Activated T-helper 2 cell treated with anti-CD3 and anti-CD28 coated beads, Interferon-gamma antibody, Interleukin-2, Interleukin-4, amounts not matched to agents 10 μg/mL and 5 μg/mL and 100 μg/mL, durations not matched to agents 14 hours and 24 hours and 36 hours (primary cell): ENCODE data around the gene ZBTB7C. TPM values are rescaled to one million over a fixed set of nuclear protein-coding genes. Genes with fewer than 3 reads are reported as not detected.

Source experiments
- DNase-seq: peaks from one replicate; pipeline ENCODE4 v3.0.0; 2021; ENCODE audit warnings: low spot score
- H3K27ac Mint-ChIP-seq: one replicate; pipeline ENCODE4 v1.8.0; 2021; ENCODE audit warnings: mixed read lengths
- H3K27me3 Mint-ChIP-seq: one replicate; pipeline ENCODE4 v1.8.0; 2021; ENCODE audit warnings: low read depth, mixed read lengths
- H3K36me3 Mint-ChIP-seq: one replicate; pipeline ENCODE4 v1.8.0; 2021; ENCODE audit warnings: low read depth, mixed read lengths
- H3K4me1 Mint-ChIP-seq: one replicate; pipeline ENCODE4 v1.8.0; 2021; ENCODE audit warnings: low read depth, mixed read lengths
- H3K4me3 Mint-ChIP-seq: one replicate; pipeline ENCODE4 v1.8.0; 2021; ENCODE audit warnings: low read depth, mild to moderate bottlenecking, moderate library complexity, mixed read lengths
- H3K9me3 Mint-ChIP-seq: one replicate; pipeline ENCODE4 v1.8.0; 2021; ENCODE audit warnings: mixed read lengths
- intact Hi-C: fragments of 100-400 bp; cut with micrococcal nuclease; formaldehyde crosslinking; loops from one replicate; pipeline ENCODE4 v1.15.1; 2023
- total RNA-seq: library from RNA; stranded (reverse); gene quantifications from 2 replicates; pipeline ENCODE4 v1.2.3, GENCODE V29; 2022

ZBTB7C gene
- total RNA-seq, 1 donor from 2014 or later, result 0.21 TPM

GRCh38 chr18:48057018-48057417 lies 352.2 kb downstream of the ZBTB7C start:
- H3K4me3 Mint-ChIP-seq, result no peak overlapping the region
- H3K4me1 Mint-ChIP-seq, result no peaks in the 10 kb centered on the region
- H3K36me3 Mint-ChIP-seq, result no peaks in the 10 kb centered on the region
- peaks cover 47% of the 10 kb centered on the region for H3K27me3 Mint-ChIP-seq
- DNase-seq, result no peak
- no peak overlapping the region for H3K27ac Mint-ChIP-seq
- no peaks in the 10 kb centered on the region for H3K9me3 Mint-ChIP-seq
- intact Hi-C loops, result no loop called here

GRCh38 chr18:48055351-48055750 lies 353.8 kb downstream of the ZBTB7C start:
- peaks cover 47% of the 10 kb centered on the region for H3K27me3 Mint-ChIP-seq
- no peaks in the 10 kb centered on the region for H3K9me3 Mint-ChIP-seq
- no peak for DNase-seq
- intact Hi-C loops, result no loop called here
- H3K4me3 Mint-ChIP-seq, result no peak overlapping the region
- H3K27ac Mint-ChIP-seq, result no peak overlapping the region
- H3K36me3 Mint-ChIP-seq, result no peaks in the 10 kb centered on the region
- no peaks in the 10 kb centered on the region for H3K4me1 Mint-ChIP-seq

- H3K27me3 Mint-ChIP-seq, result peaks cover 41% of the 10 kb centered on the region
- no peak for DNase-seq
- no peaks in the 10 kb centered on the region for H3K4me1 Mint-ChIP-seq
- no peak overlapping the region for H3K27ac Mint-ChIP-seq
- no peaks in the 10 kb centered on the region for H3K36me3 Mint-ChIP-seq
- intact Hi-C loops, result no loop called here
- no peaks in the 10 kb centered on the region for H3K9me3 Mint-ChIP-seq
- H3K4me3 Mint-ChIP-seq, result no peak overlapping the region
Measured at GRCh38 chr18:48053881-48054816, 355.0 kb downstream of the ZBTB7C start.

GRCh38 chr18:48052842-48053241 lies 356.3 kb downstream of the ZBTB7C start:
- Mint-ChIP-seq H3K27me3 (peaks cover 36% of the 10 kb centered on the region), H3K4me3 (no peak overlapping the region), H3K36me3 (no peaks in the 10 kb centered on the region), H3K9me3 (no peaks in the 10 kb centered on the region), H3K4me1 (no peaks in the 10 kb centered on the region), H3K27ac (no peak overlapping the region)
- DNase-seq, result no peak
- intact Hi-C loops, result no loop called here

- H3K9me3 Mint-ChIP-seq, result no peaks in the 10 kb centered on the region
- no peak overlapping the region for H3K27ac Mint-ChIP-seq
- no peak for DNase-seq
- no peaks in the 10 kb centered on the region for H3K4me1 Mint-ChIP-seq
- H3K27me3 Mint-ChIP-seq, result peaks cover 36% of the 10 kb centered on the region
- no peak overlapping the region for H3K4me3 Mint-ChIP-seq
- intact Hi-C loops, result no loop called here
- no peaks in the 10 kb centered on the region for H3K36me3 Mint-ChIP-seq
Measured at GRCh38 chr18:48051945-48052840, 357.0 kb downstream of the ZBTB7C start.

GRCh38 chr18:48050176-48050575 lies 359.0 kb downstream of the ZBTB7C start:
- H3K27ac Mint-ChIP-seq, result no peak overlapping the region
- DNase-seq, result no peak
- H3K27me3 Mint-ChIP-seq, result peaks cover 29% of the 10 kb centered on the region
- no peaks in the 10 kb centered on the region for H3K36me3 Mint-ChIP-seq
- H3K9me3 Mint-ChIP-seq, result no peaks in the 10 kb centered on the region
- no peak overlapping the region for H3K4me3 Mint-ChIP-seq
- intact Hi-C loops, result no loop called here
- no peaks in the 10 kb centered on the region for H3K4me1 Mint-ChIP-seq

- H3K9me3 Mint-ChIP-seq, result no peaks in the 10 kb centered on the region
- no peak overlapping the region for H3K4me3 Mint-ChIP-seq
- no peaks in the 10 kb centered on the region for H3K36me3 Mint-ChIP-seq
- DNase-seq, result no peak
- H3K27me3 Mint-ChIP-seq, result peaks cover 27% of the 10 kb centered on the region
- H3K27ac Mint-ChIP-seq, result no peak overlapping the region
- H3K4me1 Mint-ChIP-seq, result no peaks in the 10 kb centered on the region
- intact Hi-C loops, result no loop called here
Measured at GRCh38 chr18:48049757-48050156, 359.4 kb downstream of the ZBTB7C start.

GRCh38 chr18:48048251-48048650 lies 360.9 kb downstream of the ZBTB7C start:
- H3K4me3 Mint-ChIP-seq, result no peak overlapping the region
- H3K27me3 Mint-ChIP-seq, result peaks cover 16% of the 10 kb centered on the region
- H3K36me3 Mint-ChIP-seq, result no peaks in the 10 kb centered on the region
- H3K4me1 Mint-ChIP-seq, result no peaks in the 10 kb centered on the region
- intact Hi-C loops, result no loop called here
- no peak for DNase-seq
- H3K9me3 Mint-ChIP-seq, result no peaks in the 10 kb centered on the region
- no peak overlapping the region for H3K27ac Mint-ChIP-seq

- Mint-ChIP-seq H3K27ac (no peak overlapping the region), H3K4me1 (no peaks in the 10 kb centered on the region), H3K36me3 (no peaks in the 10 kb centered on the region), H3K9me3 (no peaks in the 10 kb centered on the region), H3K27me3 (peaks cover 12% of the 10 kb centered on the region), H3K4me3 (no peak overlapping the region)
- intact Hi-C loops, result no loop called here
- no peak for DNase-seq
Measured at GRCh38 chr18:48046843-48047242, 362.3 kb downstream of the ZBTB7C start.

- intact Hi-C loops, result no loop called here
- no peaks in the 10 kb centered on the region for H3K9me3 Mint-ChIP-seq
- H3K27me3 Mint-ChIP-seq, result peaks cover 12% of the 10 kb centered on the region
- no peak overlapping the region for H3K27ac Mint-ChIP-seq
- H3K36me3 Mint-ChIP-seq, result no peaks in the 10 kb centered on the region
- no peak overlapping the region for H3K4me3 Mint-ChIP-seq
- no peak for DNase-seq
- no peaks in the 10 kb centered on the region for H3K4me1 Mint-ChIP-seq
Measured at GRCh38 chr18:48045744-48046143, 363.4 kb downstream of the ZBTB7C start.

GRCh38 chr18:48044944-48045343 lies 364.2 kb downstream of the ZBTB7C start:
- H3K4me3 Mint-ChIP-seq, result no peak overlapping the region
- intact Hi-C loops, result no loop called here

GRCh38 chr18:48043166-48043565 lies 366.0 kb downstream of the ZBTB7C start:
- no peaks in the 10 kb centered on the region for H3K4me1 Mint-ChIP-seq
- no peak for DNase-seq
- no peaks in the 10 kb centered on the region for H3K9me3 Mint-ChIP-seq
- H3K4me3 Mint-ChIP-seq, result no peak overlapping the region
- intact Hi-C loops, result no loop called here
- H3K27me3 Mint-ChIP-seq, result peaks cover 7% of the 10 kb centered on the region
- no peaks in the 10 kb centered on the region for H3K36me3 Mint-ChIP-seq
- H3K27ac Mint-ChIP-seq, result no peak overlapping the region

More at GRCh38 chr18:48044944-48045343, 364.2 kb downstream of the ZBTB7C start:
- no peaks in the 10 kb centered on the region for H3K36me3 Mint-ChIP-seq
- H3K27ac Mint-ChIP-seq, result no peak overlapping the region
- peaks cover 12% of the 10 kb centered on the region for H3K27me3 Mint-ChIP-seq
- no peak for DNase-seq
- no peaks in the 10 kb centered on the region for H3K9me3 Mint-ChIP-seq
- H3K4me1 Mint-ChIP-seq, result no peaks in the 10 kb centered on the region

GRCh38 chr18:48042431-48042830 lies 366.8 kb downstream of the ZBTB7C start:
- Mint-ChIP-seq H3K9me3 (no peaks in the 10 kb centered on the region), H3K4me1 (no peaks in the 10 kb centered on the region), H3K27me3 (peaks cover 7% of the 10 kb centered on the region), H3K36me3 (no peaks in the 10 kb centered on the region), H3K4me3 (no peak overlapping the region), H3K27ac (no peak overlapping the region)
- DNase-seq, result no peak
- intact Hi-C loops, result no loop called here
